Measurements from ENCODE around the gene KIF5A.
"Not testable (repeated sequence)": the region's sequence is repeated elsewhere in the genome, so short reads cannot be mapped to it uniquely, and the experiment has no call there.

Gene KIF5A

GRCh38 chr12:57585156-57585555 lies 35.3 kb downstream of the KIF5A start:
- no peak for DNase-seq

GRCh38 chr12:57586128-57586527 lies 36.3 kb downstream of the KIF5A start:
- no peak for DNase-seq

GRCh38 chr12:57586832-57587429 lies 37.1 kb downstream of the KIF5A start:
- DNase-seq = no peak

- DNase-seq = not testable (repeated sequence)
Measured at GRCh38 chr12:57588951-57589610, 39.2 kb downstream of the KIF5A start.

GRCh38 chr12:57590479-57590863 lies 40.6 kb downstream of the KIF5A start:
- DNase-seq = no peak

- DNase-seq = peak; percentile 84
Measured at GRCh38 chr12:57590864-57591781, 41.3 kb downstream of the KIF5A start, which contains the start of gene PIP4K2C. PIP4K2C (plus strand) TSS chr12:57591192; CDS start chr12:57591290, 98 bp downstream.

- DNase-seq = no peak
Measured at GRCh38 chr12:57591782-57592325, 42.0 kb downstream of the KIF5A start.

GRCh38 chr12:57592551-57593165 lies 42.8 kb downstream of the KIF5A start:
- DNase-seq = no peak

- no peak for DNase-seq
Measured at GRCh38 chr12:57593187-57593586, 43.3 kb downstream of the KIF5A start.

GRCh38 chr12:57600395-57600794 lies 50.6 kb downstream of the KIF5A start:
- no peak for DNase-seq

- DNase-seq = no peak
Measured at GRCh38 chr12:57602544-57602943, 52.7 kb downstream of the KIF5A start.

GRCh38 chr12:57603324-57603723 lies 53.5 kb downstream of the KIF5A start:
- DNase-seq = no peak

GRCh38 chr12:57603815-57604453 lies 54.1 kb downstream of the KIF5A start:
- no peak for DNase-seq

- peak; percentile 49 for DNase-seq
Measured at GRCh38 chr12:57604454-57604991, 54.7 kb downstream of the KIF5A start, which contains the start of gene DTX3. DTX3 (plus strand) TSS chr12:57604824; CDS start chr12:57606518, 1,694 bp downstream.

- DNase-seq = no peak
Measured at GRCh38 chr12:57604992-57605810, 55.4 kb downstream of the KIF5A start.

- DNase-seq = no peak
Measured at GRCh38 chr12:57605811-57606311, 56.0 kb downstream of the KIF5A start.

GRCh38 chr12:57606399-57606798 lies 56.6 kb downstream of the KIF5A start:
- no peak for DNase-seq

GRCh38 chr12:57606821-57607220 lies 57.0 kb downstream of the KIF5A start:
- no peak for DNase-seq

GRCh38 chr12:57607958-57608663 lies 58.3 kb downstream of the KIF5A start:
- no peak for DNase-seq
